ENCODE data around the gene AKNAD1.

DNA sequence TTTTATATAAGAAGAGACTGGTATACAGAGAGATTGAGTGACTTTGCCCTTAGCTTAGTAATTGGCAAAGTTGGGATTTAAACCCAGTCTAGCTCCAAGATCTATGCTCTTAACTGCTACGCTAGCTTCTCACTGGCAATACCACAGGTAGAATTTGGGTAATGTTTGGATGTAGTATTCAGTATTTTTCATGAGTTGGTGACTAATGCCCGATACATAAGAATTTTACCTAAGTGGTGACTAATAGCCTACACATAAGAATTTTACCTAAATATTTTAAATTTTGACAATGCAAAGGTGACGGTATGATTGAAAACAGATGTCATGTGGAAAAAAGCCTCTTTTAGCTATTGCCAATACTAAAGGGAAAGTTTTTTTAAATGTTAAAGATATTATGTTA lies 44.2 kb upstream of the AKNAD1 start:
- TF ChIP-seq, protein P1, sequence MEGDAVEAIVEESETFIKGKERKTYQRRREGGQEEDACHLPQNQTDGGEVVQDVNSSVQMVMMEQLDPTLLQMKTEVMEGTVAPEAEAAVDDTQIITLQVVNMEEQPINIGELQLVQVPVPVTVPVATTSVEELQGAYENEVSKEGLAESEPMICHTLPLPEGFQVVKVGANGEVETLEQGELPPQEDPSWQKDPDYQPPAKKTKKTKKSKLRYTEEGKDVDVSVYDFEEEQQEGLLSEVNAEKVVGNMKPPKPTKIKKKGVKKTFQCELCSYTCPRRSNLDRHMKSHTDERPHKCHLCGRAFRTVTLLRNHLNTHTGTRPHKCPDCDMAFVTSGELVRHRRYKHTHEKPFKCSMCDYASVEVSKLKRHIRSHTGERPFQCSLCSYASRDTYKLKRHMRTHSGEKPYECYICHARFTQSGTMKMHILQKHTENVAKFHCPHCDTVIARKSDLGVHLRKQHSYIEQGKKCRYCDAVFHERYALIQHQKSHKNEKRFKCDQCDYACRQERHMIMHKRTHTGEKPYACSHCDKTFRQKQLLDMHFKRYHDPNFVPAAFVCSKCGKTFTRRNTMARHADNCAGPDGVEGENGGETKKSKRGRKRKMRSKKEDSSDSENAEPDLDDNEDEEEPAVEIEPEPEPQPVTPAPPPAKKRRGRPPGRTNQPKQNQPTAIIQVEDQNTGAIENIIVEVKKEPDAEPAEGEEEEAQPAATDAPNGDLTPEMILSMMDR (IDR thresholded peaks at IDR 0.05 in 4 of 5, conservative IDR thresholded peaks at IDR 0.05 in 1 of 5), result no peak
- no peak for TF ChIP-seq POLR2A (IDR thresholded peaks at IDR 0.05)
